Urinary bladder (tissue), 4 donors: ENCODE data around the gene ZNF57. TPM values are rescaled to one million over a fixed set of nuclear protein-coding genes. Genes with fewer than 3 reads are reported as not detected.
A peak's percentile ranks its signal among the peaks of the same experiment; 100 is the strongest.
"Not testable (repeated sequence)": the region's sequence is repeated elsewhere in the genome, so short reads cannot be mapped to it uniquely, and the experiment has no call there.

ENCODE experiments used
- DNase-seq: peaks from one replicate; pipeline ENCODE4 v3.0.0-alpha.2; 2015; ENCODE audit errors: extremely low spot score
- H3K27ac ChIP-seq: one replicate; pipeline ENCODE4 v1.5.1; 2013; ENCODE audit warnings: low read depth, mild to moderate bottlenecking, moderate library complexity
- H3K36me3 ChIP-seq: one replicate; pipeline ENCODE4 v1.6.1; 2013; ENCODE audit warnings: mild to moderate bottlenecking, moderate library complexity; ENCODE audit not compliant: insufficient read depth
- H3K4me1 ChIP-seq: one replicate; pipeline ENCODE4 v1.6.1; 2013; ENCODE audit warnings: mild to moderate bottlenecking, moderate library complexity; ENCODE audit not compliant: insufficient read depth
- H3K4me3 ChIP-seq: one replicate; pipeline ENCODE4 v1.5.1; 2013; ENCODE audit warnings: low read depth, low read length
- WGBS: extraction: QIAGEN DNeasy Blood & Tissue Kit; methylation state at CpG from one replicate; pipeline ENCODE4 v1.1.7; 2013; 5-methylcytosine and 5-hydroxymethylcytosine counted together
- polyA plus RNA-seq: library from polyadenylated mRNA; stranded (reverse); fragments of 200-250 nt; gene quantifications from one replicate; pipeline ENCODE4 v1.2.3, GENCODE V29; 2013
- total RNA-seq: library from RNA; depleted of rRNA; stranded (reverse); fragments of >200 nt; gene quantifications from one replicate; pipeline ENCODE4 v1.2.3, GENCODE V29; 2014
- donor health status: healthy with polysubstance abuse.
- donor health status: healthy.

The ZNF57 gene
- total and polyA plus RNA-seq, 2 donors: 4.4 to 5.1 TPM

- 97% methylated on average over 16 of the region's 16 CpGs for WGBS
- H3K36me3 ChIP-seq: peaks cover 8% of the 10 kb centered on the region
- DNase-seq: no peak
Observed at GRCh38 chr19:2917275-2918184, 16.8 kb downstream of the ZNF57 start.

DNA sequence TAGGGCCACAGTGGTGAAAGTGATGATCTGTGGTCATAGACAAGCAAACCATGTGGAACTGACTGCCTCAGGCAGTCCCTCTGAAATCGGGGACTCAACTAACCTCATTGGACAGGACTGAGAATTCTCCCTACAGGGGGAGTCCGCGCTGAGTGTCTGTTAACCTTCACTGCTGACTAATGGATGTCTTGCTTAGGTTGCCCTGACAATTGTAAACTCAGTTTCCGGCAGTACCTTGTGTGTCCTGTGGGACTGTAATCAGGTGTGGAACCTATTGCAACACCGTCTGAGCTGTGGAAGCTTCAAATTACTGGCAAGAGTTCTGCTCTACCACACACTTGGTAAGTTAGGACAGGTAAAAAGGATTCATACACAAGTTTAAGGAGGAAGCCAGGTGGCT lies 22.3 kb downstream of the ZNF57 start:
- Histone ChIP-seq H3K4me1 (no peaks in the 10 kb centered on the region), H3K27ac (no peak overlapping the region), H3K4me3 (no peak overlapping the region), H3K36me3 (no peaks in the 10 kb centered on the region)
- DNase-seq: no peak
- WGBS: 35% methylated on average over 5 of the region's 5 CpGs

More at GRCh38 chr19:2917275-2918184, 16.8 kb downstream of the ZNF57 start:
- no peak overlapping the region for H3K4me3 ChIP-seq
- H3K4me1 ChIP-seq: no peaks in the 10 kb centered on the region
- H3K27ac ChIP-seq: no peak overlapping the region

GRCh38 chr19:2923510-2923909 lies 22.8 kb downstream of the ZNF57 start:
- H3K4me1 ChIP-seq: no peaks in the 10 kb centered on the region
- DNase-seq: no peak
- H3K4me3 ChIP-seq: no peak overlapping the region
- H3K36me3 ChIP-seq: no peaks in the 10 kb centered on the region
- no peak overlapping the region for H3K27ac ChIP-seq
- 31% methylated on average over 4 of the region's 4 CpGs for WGBS

GRCh38 chr19:2926341-2927031 lies 25.8 kb downstream of the ZNF57 start:
- Histone ChIP-seq H3K27ac (no peak overlapping the region), H3K36me3 (peaks cover under 1% of the 10 kb centered on the region), H3K4me1 (no peaks in the 10 kb centered on the region), H3K4me3 (no peak overlapping the region)
- DNase-seq: no peak
- 88% methylated on average over 53 of the region's 53 CpGs for WGBS

DNA sequence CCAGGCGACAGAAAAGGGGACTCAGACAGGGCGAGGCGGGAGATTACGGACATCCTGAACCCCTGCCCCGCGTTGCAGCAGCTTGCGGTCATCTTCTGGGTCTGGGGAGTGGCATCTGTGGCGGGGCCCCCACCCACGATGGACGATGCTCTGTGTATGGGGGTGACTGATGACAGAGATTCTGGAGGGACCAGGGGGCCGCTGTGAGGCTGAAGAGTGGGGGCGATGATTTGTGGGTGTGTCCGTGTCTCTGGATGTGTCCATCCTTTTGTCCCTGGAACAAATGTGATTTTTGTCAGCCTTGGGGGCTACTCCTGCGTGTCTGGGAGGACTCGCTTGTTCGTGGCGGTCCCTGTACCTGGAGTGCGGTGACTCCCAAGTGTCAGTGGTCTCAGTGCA lies 26.3 kb downstream of the ZNF57 start:
- Histone ChIP-seq H3K4me1 (no peaks in the 10 kb centered on the region), H3K4me3 (no peak overlapping the region), H3K36me3 (peaks cover 2% of the 10 kb centered on the region), H3K27ac (no peak overlapping the region)
- DNase-seq: no peak
- WGBS: 93% methylated on average over 18 of the region's 18 CpGs

DNA sequence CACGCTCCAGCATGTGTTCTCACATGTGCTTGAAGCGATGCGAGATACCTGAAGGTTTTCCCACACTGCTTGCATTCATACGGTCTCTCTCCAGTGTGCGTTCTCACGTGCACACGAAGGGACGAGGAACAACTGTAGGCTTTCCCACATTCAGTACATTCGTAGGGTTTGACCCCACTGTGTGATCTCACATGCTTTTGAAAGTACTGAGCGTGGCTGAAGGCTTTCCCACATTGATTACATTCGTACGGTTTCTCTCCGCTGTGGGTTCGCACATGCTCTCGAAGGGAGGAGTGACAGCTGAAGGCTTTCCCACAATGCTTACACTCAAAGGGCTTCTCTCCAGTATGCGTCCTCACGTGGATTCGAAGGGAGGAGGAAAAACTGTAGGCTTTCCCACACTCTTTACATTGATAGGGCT lies 32.8 kb downstream of the ZNF57 start:
- H3K4me1 ChIP-seq: no peaks in the 10 kb centered on the region
- peaks cover 6% of the 10 kb centered on the region for H3K36me3 ChIP-seq
- 98% methylated on average over 18 of the region's 18 CpGs for WGBS
- no peak overlapping the region for H3K27ac ChIP-seq
- no peak overlapping the region for H3K4me3 ChIP-seq
- DNase-seq: no peak

DNA sequence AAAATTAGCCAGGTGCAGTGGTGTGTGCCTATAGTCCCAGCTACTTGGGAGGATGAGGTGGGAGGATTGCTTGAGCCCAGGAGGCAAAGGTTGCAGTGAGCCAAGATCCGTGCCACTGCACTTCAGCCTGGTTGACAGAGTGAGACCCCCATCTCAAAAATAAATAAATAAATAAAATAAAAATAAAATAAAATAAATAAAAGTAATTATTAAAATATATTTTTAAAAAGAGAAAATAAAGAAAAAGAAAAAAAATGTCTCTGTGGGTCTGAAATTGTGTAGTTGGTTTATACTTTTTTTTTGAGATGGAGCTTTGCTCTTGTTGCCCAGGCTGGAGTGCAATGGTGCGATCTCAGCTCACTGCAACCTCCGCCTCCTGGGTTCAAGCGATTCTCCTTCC lies 35.1 kb downstream of the ZNF57 start:
- not testable (repeated sequence) for H3K27ac ChIP-seq, H3K4me3 ChIP-seq, H3K36me3 ChIP-seq, H3K4me1 ChIP-seq, DNase-seq
- WGBS: 96% methylated on average over 4 of the region's 4 CpGs

GRCh38 chr19:2942928-2943640 lies 42.4 kb downstream of the ZNF57 start:
- no peak for DNase-seq
- Histone ChIP-seq H3K4me1 (no peaks in the 10 kb centered on the region), H3K27ac (no peak overlapping the region), H3K36me3 (peaks cover 2% of the 10 kb centered on the region), H3K4me3 (no peak overlapping the region)
- 88% methylated on average over 14 of the region's 14 CpGs for WGBS

DNA sequence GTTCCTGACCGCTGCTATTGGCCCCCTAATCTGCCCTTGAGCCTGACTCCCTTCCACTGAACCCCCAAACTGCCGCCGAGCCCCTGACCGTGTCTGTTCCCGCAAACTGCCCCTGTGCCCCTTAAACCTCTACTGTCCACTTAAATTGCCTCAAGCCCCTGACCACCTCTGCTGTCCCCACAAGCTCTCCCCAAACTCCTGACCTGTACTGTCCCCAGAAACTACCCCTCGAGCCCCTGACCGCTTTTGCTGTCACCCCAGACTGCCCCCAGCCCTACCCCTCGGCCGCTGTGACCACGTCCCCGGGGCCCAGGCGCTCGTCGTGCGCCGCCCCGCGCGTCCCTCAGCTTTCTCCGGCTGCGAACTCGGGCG lies 43.7 kb downstream of the ZNF57 start:
- H3K4me1 ChIP-seq: no peaks in the 10 kb centered on the region
- H3K4me3 ChIP-seq: peak overlapping the region; percentile 70
- DNase-seq: no peak
- no peak overlapping the region for H3K27ac ChIP-seq
- WGBS: 2% methylated on average over 23 of the region's 23 CpGs
- H3K36me3 ChIP-seq: no peaks in the 10 kb centered on the region

- 1% methylated on average over 74 of the region's 74 CpGs for WGBS
- H3K27ac ChIP-seq: peak within 1 kb of the TSS; percentile 85
- no peaks in the 10 kb centered on the region for H3K4me1 ChIP-seq
- peak within 1 kb of the TSS; percentile 70 for H3K4me3 ChIP-seq
- peak; percentile 98 for DNase-seq
- no peaks in the 10 kb centered on the region for H3K36me3 ChIP-seq
Observed at GRCh38 chr19:2944775-2945574, 44.2 kb downstream of the ZNF57 start, which contains the start of gene ZNF77. Gene ZNF77, minus strand, starts transcription at chr19:2944971. Its CDS starts 131 bp downstream, at chr19:2944840.

GRCh38 chr19:2945575-2946184 lies 45.0 kb downstream of the ZNF57 start:
- 48% methylated on average over 17 of the region's 17 CpGs for WGBS
- no peaks in the 10 kb centered on the region for H3K36me3 ChIP-seq

DNA sequence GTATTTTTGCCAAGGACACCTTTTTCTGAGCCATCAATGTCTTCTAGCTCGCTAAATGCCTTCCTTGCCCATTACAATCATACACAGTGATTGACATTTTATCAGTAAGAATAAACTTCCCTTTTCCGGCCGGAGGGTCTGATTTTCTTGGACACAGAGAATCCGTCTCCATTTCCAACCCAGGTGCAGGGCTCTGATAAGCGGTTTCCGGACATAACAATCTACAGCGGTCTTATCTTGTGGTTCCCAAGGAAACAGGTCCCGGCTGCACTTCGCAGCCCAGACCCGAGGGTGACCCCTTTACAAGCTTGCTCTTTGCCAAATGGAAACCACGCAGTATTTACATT lies 49.2 kb downstream of the ZNF57 start:
- peak overlapping the region; percentile 91 for H3K27ac ChIP-seq
- WGBS: under 1% methylated on average over 11 of the region's 11 CpGs
- peak overlapping the region; percentile 66 for H3K4me3 ChIP-seq
- no peak for DNase-seq
- no peaks in the 10 kb centered on the region for H3K4me1 ChIP-seq
- H3K36me3 ChIP-seq: no peaks in the 10 kb centered on the region

More at GRCh38 chr19:2945575-2946184, 45.0 kb downstream of the ZNF57 start:
- DNase-seq: no peak
- H3K4me1 ChIP-seq: no peaks in the 10 kb centered on the region
- no peak overlapping the region for H3K27ac ChIP-seq
- peak overlapping the region; percentile 58 for H3K4me3 ChIP-seq
